Testis (tissue), 3 donors: ENCODE measurements around the gene NKAIN4. TPM values are rescaled to one million over a fixed set of nuclear protein-coding genes. Genes with fewer than 3 reads are reported as not detected.

Source experiments
- DNase-seq: peaks from one replicate; pipeline ENCODE4 v3.0.0-alpha.2; 2019
- H3K27ac ChIP-seq, 2 donors: fragments of 200-600 bp; sonication (generic); one replicate each; pipeline ENCODE4 v1.5.1; 2019
- H3K27me3 ChIP-seq: fragments of 200-600 bp; sonication (generic); one replicate; pipeline ENCODE4 v1.5.1; 2019
- H3K36me3 ChIP-seq: fragments of 200-600 bp; sonication (generic); one replicate; pipeline ENCODE4 v1.5.1; 2017; ENCODE audit warnings: low read depth; ENCODE audit errors: missing control alignments
- H3K4me1 ChIP-seq: fragments of 200-600 bp; sonication (generic); one replicate; pipeline ENCODE4 v1.5.1; 2019
- H3K4me3 ChIP-seq, 2 donors: fragments of 200-600 bp; sonication (generic); one replicate each; pipeline ENCODE4 v1.5.1; 2017 to 2019
- H3K9me3 ChIP-seq: fragments of 200-600 bp; sonication (generic); one replicate; pipeline ENCODE4 v1.5.1; 2017
- POLR2A ChIP-seq: fragments of 450-650 bp; IDR thresholded peaks from one replicate; pipeline ENCODE4 v1.6.1; 2017; ENCODE audit warnings: antibody characterized with exemption, mild to moderate bottlenecking, moderate library complexity
- WGBS, 2 donors: methylation state at CpG; one replicate each; pipeline ENCODE4 v1.1.5; 2018; 5-methylcytosine and 5-hydroxymethylcytosine counted together
- intact Hi-C: fragments of 100-400 bp; cut with DNase I; formaldehyde crosslinking; loops from one replicate; pipeline ENCODE4 v1.15.1; 2023; ENCODE audit warnings: low total_unique reads
- polyA plus RNA-seq: library from polyadenylated mRNA; stranded (reverse); fragments of 350-450 nt; fragmentation: Illumina TruSeq; extraction: RNeasy Lipid Tissue Mini Kit (QIAGEN cat#74804); gene quantifications from one replicate; pipeline ENCODE4 v1.2.3, GENCODE V29; 2014; ENCODE audit warnings: low read depth, low replicate concordance; ENCODE audit not compliant: insufficient read depth
- total RNA-seq, 2 donors: library from RNA; depleted of rRNA; stranded (reverse); fragments of >200 nt; gene quantifications; one replicate each; pipeline ENCODE4 v1.2.3, GENCODE V29; 2016
- TF ChIP-seq, protein P1 (sequence below), 3 experiments: fragments of 450-650 bp in 2 of 3; fragments of 200-600 bp in 1 of 3; sonication (generic) in 1 of 3; IDR thresholded peaks; one replicate each; pipeline ENCODE4 v1.5.1; 2016 to 2019; ENCODE audit warnings: antibody characterized with exemption in 3 of 3, mild to moderate bottlenecking in 2 of 3, moderate library complexity in 1 of 3

Gene NKAIN4
- total and polyA plus RNA-seq, 3 donors from 2014 or later, result 3.9 to 6.0 (median 4.7) TPM

DNA sequence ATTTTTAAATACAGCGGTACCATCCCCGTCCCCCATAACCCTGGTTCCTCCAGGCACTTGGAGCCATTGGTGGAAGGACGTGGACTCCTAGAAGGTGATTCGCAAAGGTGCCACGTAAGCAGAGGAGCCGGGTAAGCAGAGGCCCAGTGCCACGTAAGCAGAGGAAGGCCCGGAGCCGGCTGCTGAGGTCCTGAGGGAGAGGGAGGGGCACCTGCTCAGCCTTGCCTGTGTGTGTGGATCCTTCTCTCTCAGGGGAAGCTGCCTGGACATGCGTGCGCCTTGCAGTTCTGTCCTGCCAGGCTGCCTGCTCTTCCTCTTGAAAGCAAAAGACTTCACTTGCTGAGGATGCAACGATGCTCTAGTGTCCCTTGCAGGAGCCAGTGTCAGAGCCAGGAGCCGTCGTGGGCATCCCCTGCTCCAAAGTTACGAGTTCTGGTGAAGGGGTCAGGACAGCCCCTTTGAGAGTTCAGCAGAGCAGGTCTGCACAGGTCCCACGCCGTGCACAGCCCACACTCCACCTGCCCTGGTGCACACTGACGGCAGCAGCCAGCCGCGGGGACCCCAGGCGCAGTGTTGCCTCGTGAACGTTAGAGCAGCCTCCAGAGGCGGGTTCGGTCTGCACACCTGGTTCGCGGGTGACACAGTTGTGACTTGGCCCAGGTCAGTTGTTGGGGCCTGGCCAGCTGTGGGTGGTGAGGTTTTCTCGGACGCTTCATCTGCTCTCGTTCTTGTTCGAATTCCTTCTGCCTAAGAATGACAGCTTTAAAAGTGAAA lies 1.9 kb upstream of the NKAIN4 start:
- intact Hi-C loops, result no loop called here
- H3K36me3 ChIP-seq, result no peaks in the 10 kb centered on the region
- H3K4me1 ChIP-seq, result peaks cover 23% of the 10 kb centered on the region
- H3K4me3 ChIP-seq, result no peak overlapping the region
- TF ChIP-seq, protein P1, sequence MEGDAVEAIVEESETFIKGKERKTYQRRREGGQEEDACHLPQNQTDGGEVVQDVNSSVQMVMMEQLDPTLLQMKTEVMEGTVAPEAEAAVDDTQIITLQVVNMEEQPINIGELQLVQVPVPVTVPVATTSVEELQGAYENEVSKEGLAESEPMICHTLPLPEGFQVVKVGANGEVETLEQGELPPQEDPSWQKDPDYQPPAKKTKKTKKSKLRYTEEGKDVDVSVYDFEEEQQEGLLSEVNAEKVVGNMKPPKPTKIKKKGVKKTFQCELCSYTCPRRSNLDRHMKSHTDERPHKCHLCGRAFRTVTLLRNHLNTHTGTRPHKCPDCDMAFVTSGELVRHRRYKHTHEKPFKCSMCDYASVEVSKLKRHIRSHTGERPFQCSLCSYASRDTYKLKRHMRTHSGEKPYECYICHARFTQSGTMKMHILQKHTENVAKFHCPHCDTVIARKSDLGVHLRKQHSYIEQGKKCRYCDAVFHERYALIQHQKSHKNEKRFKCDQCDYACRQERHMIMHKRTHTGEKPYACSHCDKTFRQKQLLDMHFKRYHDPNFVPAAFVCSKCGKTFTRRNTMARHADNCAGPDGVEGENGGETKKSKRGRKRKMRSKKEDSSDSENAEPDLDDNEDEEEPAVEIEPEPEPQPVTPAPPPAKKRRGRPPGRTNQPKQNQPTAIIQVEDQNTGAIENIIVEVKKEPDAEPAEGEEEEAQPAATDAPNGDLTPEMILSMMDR (IDR thresholded peaks at IDR 0.05), result no peak
- no peak for TF ChIP-seq POLR2A
- DNase-seq, result no peak
- WGBS, 2 donors, result 72 to 75% methylated on average over 31 of the region's 31 CpGs
- H3K27ac ChIP-seq, result no peak overlapping the region
- H3K27me3 ChIP-seq, result no peaks in the 10 kb centered on the region
- H3K9me3 ChIP-seq, result no peaks in the 10 kb centered on the region

DNA sequence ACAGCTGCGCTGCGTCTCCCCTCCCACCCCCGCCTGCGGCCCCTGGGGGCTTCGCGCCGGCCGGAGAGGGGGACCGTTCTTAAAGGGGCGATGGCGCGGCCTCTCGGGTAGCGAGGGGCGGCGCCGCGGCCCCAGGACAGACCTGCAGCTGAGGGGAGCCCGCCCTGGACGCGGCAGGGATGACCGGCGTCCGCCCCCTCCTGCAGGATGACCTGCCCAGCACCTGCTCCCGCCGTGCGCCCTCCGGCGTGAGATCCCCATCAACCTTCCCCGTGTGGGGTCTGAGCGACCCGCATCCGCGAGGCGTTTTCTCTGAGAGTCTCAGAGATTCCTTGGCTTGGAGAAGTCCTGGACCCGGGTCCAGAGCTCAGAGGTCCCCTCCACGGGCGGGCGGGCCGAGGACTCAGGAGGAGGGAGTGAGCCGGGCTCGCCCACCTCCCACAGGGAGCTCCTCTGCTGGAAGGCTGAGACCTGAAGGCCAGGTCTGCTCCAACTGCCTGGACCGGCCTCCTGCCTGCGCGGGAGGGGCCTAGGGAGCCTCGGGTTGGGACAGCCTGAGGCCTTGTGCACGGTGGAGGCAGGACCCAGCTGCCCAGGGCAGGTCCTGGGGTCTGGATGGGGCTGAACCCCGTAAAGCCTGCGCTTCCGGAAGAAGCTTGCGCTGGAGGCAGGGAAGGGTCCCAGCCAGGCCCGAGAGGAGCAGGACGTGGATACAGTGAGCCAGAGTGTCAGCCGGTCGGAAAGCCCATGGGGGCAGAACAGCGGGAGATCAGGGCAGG lies 532 bp upstream of the NKAIN4 start:
- H3K4me1 ChIP-seq, result peaks cover 23% of the 10 kb centered on the region
- WGBS, 2 donors, result 19 to 29% methylated on average over 16 to 38 of the region's 56 CpGs
- no peaks in the 10 kb centered on the region for H3K27me3 ChIP-seq
- no peaks in the 10 kb centered on the region for H3K9me3 ChIP-seq
- intact Hi-C loops, result no loop called here
- H3K4me3 ChIP-seq, result peak overlapping the region; percentile 13 to 57
- H3K27ac ChIP-seq, result no peak overlapping the region
- TF ChIP-seq, protein P1 (IDR thresholded peaks at IDR 0.05), result no peak
- no peak for TF ChIP-seq POLR2A
- DNase-seq, result no peak
- no peaks in the 10 kb centered on the region for H3K36me3 ChIP-seq

DNA sequence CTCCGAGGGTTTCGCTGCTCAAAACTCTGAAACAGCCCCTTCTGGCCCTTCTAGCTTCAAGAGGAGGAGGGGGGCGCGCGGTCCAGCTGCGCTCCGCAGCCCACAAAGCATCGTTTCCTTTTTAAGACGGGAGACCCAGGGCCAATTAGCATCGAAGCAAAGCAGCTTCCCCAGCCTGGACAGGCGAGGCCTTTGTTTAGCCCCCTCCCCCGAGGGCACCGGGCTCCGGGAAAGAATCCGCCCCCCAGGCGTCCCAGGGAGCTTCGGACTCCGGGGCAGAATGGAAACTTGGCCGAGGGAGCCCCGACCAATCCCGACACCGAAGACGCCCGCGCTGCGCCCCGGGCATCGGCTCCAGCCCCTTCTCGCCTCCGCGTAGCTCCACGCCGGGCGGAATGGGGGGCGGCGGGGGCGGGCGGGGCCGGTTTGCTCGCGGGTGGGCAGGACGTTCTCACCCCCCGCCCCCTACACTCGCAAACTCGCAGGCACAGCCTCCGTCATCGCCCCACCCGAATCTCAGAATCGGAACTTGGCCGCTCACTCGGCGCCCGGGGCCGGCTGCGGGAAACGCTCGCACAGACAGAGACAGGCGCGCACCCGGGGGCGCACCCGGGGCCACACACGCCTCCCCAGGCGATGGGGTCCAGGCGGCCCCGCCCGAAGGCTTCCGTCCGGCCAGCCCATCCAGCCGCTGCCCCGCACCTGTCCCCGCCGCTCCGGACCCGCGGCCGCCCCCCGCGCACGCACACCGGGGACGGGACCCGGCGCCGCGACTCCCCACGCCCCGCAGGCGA lies 628 bp downstream of the NKAIN4 start:
- peak overlapping the region; percentile 13 to 57 for H3K4me3 ChIP-seq
- no peaks in the 10 kb centered on the region for H3K9me3 ChIP-seq
- H3K4me1 ChIP-seq, result peaks cover 23% of the 10 kb centered on the region
- WGBS, 2 donors, result 0 to 2% methylated on average over 9 to 33 of the region's 89 CpGs
- H3K27me3 ChIP-seq, result no peaks in the 10 kb centered on the region
- peak overlapping the region in 1 of 2 donors; percentile 19 for H3K27ac ChIP-seq
- no peaks in the 10 kb centered on the region for H3K36me3 ChIP-seq
- intact Hi-C loops, result no loop called here
- DNase-seq, result peak; percentile 50
- TF ChIP-seq, protein P1 (IDR thresholded peaks at IDR 0.05), result no peak
- no peak for TF ChIP-seq POLR2A

DNA sequence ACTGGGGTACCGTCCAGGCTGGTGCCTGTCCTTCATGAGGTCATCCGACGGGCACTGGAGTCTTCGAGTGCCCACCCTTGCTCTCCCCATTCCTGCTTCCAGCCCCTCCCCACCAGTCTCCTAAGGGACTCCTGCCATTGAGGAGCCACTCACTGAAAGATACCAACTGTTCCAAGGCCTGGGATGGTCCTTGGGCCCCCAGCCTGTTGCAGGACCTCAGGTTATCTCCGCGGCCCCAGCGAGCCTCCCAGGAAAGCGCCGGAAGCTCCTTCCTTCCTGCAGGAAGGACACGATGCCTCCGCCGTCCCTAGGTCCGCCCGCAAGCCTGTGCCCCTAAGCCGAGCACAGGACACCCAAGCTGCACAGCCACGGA lies 1.2 kb downstream of the NKAIN4 start:
- no peaks in the 10 kb centered on the region for H3K27me3 ChIP-seq
- intact Hi-C loops, result no loop called here
- peak overlapping the region; percentile 13 to 57 for H3K4me3 ChIP-seq
- no peaks in the 10 kb centered on the region for H3K9me3 ChIP-seq
- H3K4me1 ChIP-seq, result peaks cover 23% of the 10 kb centered on the region
- 11 to 21% methylated on average over 12 to 16 of the region's 16 CpGs for WGBS, 2 donors
- no peak for DNase-seq
- H3K36me3 ChIP-seq, result no peaks in the 10 kb centered on the region
- H3K27ac ChIP-seq, result peak overlapping the region in 1 of 2 donors; percentile 19
- no peak for TF ChIP-seq POLR2A
- TF ChIP-seq, protein P1 (IDR thresholded peaks at IDR 0.05), result no peak
